Activated T-helper 2 cell treated with anti-CD3 and anti-CD28 coated beads, Interferon-gamma antibody, Interleukin-2, Interleukin-4, amounts not matched to agents 10 μg/mL and 5 μg/mL and 100 μg/mL, durations not matched to agents 14 hours and 24 hours and 36 hours (primary cell): ENCODE data around the gene STPG2. TPM values are rescaled to one million over a fixed set of nuclear protein-coding genes. Genes with fewer than 3 reads are reported as not detected.

Source experiments
- DNase-seq: peaks from one replicate; pipeline ENCODE4 v3.0.0; 2021; ENCODE audit warnings: low spot score
- H3K27ac Mint-ChIP-seq: one replicate; pipeline ENCODE4 v1.8.0; 2021; ENCODE audit warnings: mixed read lengths
- H3K27me3 Mint-ChIP-seq: one replicate; pipeline ENCODE4 v1.8.0; 2021; ENCODE audit warnings: low read depth, mixed read lengths
- H3K36me3 Mint-ChIP-seq: one replicate; pipeline ENCODE4 v1.8.0; 2021; ENCODE audit warnings: low read depth, mixed read lengths
- H3K4me1 Mint-ChIP-seq: one replicate; pipeline ENCODE4 v1.8.0; 2021; ENCODE audit warnings: low read depth, mixed read lengths
- H3K4me3 Mint-ChIP-seq: one replicate; pipeline ENCODE4 v1.8.0; 2021; ENCODE audit warnings: low read depth, mild to moderate bottlenecking, moderate library complexity, mixed read lengths
- H3K9me3 Mint-ChIP-seq: one replicate; pipeline ENCODE4 v1.8.0; 2021; ENCODE audit warnings: mixed read lengths
- intact Hi-C: fragments of 100-400 bp; cut with micrococcal nuclease; formaldehyde crosslinking; loops from one replicate; pipeline ENCODE4 v1.15.1; 2023
- total RNA-seq: library from RNA; stranded (reverse); gene quantifications from 2 replicates; pipeline ENCODE4 v1.2.3, GENCODE V29; 2022

The STPG2 gene
- not detected in 2 replicates for total RNA-seq

- intact Hi-C loops, result loop anchor here (1.0 to 10.0 kb wide), 11 partner anchors 118 to 1419 kb away; partner anchors contain the start of genes ADH5, METAP1, RAP1GDS1 and TRMT10A
- peak within 1 kb of the TSS; percentile 90 for H3K27ac Mint-ChIP-seq
- H3K27me3 Mint-ChIP-seq, result peaks cover 13% of the 10 kb centered on the region
- H3K4me1 Mint-ChIP-seq, result peaks cover 26% of the 10 kb centered on the region
- peak; percentile 88 for DNase-seq
- H3K36me3 Mint-ChIP-seq, result peaks cover 15% of the 10 kb centered on the region
- peak within 1 kb of the TSS; percentile 83 for H3K4me3 Mint-ChIP-seq
- peaks cover 26% of the 10 kb centered on the region for H3K9me3 Mint-ChIP-seq
Measured at GRCh38 chr4:98143001-98143899, at the start of gene STPG2. Gene STPG2, minus strand, starts transcription at chr4:98143476.

DNA sequence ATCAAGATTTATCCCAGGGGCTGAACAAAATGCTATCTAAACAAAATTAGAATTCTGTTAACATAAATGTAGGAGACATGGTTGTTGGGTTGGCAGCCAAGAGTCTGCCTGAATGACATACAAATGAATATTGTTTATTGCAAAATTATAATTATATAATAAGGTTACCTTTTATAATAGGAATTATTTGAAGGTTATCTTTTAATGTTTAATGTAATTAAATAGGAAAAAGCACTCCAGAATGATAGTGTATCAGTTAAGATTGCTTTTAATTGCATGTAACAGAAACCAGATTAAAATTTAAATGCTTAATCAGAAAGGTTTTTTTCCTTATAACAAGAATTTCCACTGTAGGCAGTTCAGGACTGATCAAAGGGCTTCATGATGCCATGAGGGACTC is 42.0 kb upstream of the STPG2 start:
- no peak for DNase-seq
- no peaks in the 10 kb centered on the region for H3K36me3 Mint-ChIP-seq
- no peak overlapping the region for H3K27ac Mint-ChIP-seq
- H3K27me3 Mint-ChIP-seq, result peaks cover 2% of the 10 kb centered on the region
- intact Hi-C loops, result no loop called here
- no peak overlapping the region for H3K4me3 Mint-ChIP-seq
- no peaks in the 10 kb centered on the region for H3K9me3 Mint-ChIP-seq
- no peaks in the 10 kb centered on the region for H3K4me1 Mint-ChIP-seq

DNA sequence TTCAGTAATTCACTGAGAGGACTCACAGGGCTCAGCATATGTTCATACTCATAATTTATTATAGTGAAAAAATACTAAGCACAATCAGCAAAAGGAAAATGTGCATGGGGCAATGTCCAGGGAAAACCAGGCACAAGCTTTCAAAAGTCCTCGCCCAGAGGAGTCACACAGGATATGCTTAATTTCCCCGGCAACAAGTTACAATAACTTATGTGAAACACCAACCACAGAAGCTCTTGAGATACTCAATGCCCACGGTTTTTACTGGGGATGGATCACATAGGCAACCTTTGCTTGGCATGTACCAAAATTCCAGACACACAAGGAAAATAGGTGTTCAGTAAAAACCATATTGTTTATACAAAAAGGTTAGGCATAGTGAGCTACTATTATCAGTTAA is 38.5 kb upstream of the STPG2 start:
- H3K27me3 Mint-ChIP-seq, result peaks cover 10% of the 10 kb centered on the region
- no peak overlapping the region for H3K27ac Mint-ChIP-seq
- no peak for DNase-seq
- H3K36me3 Mint-ChIP-seq, result no peaks in the 10 kb centered on the region
- intact Hi-C loops, result no loop called here
- H3K4me3 Mint-ChIP-seq, result no peak overlapping the region
- H3K9me3 Mint-ChIP-seq, result no peaks in the 10 kb centered on the region
- H3K4me1 Mint-ChIP-seq, result no peaks in the 10 kb centered on the region

DNA sequence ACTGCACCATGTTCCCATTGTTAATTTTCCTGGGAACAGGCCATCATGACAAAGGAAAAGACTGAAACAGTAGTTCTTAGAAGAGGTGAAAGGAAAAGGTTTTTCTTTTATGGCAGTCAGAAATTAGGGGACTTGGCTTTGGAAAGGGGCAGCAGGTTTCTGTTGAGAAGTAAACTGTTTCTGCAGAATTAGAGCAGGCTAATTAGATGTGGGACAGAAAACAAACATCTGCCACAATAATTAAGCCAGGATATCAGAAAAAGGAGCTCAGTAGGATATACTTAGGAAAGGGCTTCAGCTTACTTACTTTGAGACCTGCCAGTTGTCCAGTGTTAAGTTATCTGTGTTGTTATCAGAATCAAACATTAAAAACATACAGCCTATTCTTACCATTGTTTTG is 36.7 kb upstream of the STPG2 start:
- no peaks in the 10 kb centered on the region for H3K36me3 Mint-ChIP-seq
- DNase-seq, result no peak
- intact Hi-C loops, result no loop called here
- H3K4me1 Mint-ChIP-seq, result no peaks in the 10 kb centered on the region
- peaks cover 10% of the 10 kb centered on the region for H3K27me3 Mint-ChIP-seq
- H3K9me3 Mint-ChIP-seq, result no peaks in the 10 kb centered on the region
- no peak overlapping the region for H3K4me3 Mint-ChIP-seq
- H3K27ac Mint-ChIP-seq, result no peak overlapping the region

GRCh38 chr4:98176531-98176930 is 33.3 kb upstream of the STPG2 start:
- H3K27ac Mint-ChIP-seq, result no peak overlapping the region
- H3K36me3 Mint-ChIP-seq, result no peaks in the 10 kb centered on the region
- no peaks in the 10 kb centered on the region for H3K4me1 Mint-ChIP-seq
- no peak for DNase-seq
- no peak overlapping the region for H3K4me3 Mint-ChIP-seq
- no peaks in the 10 kb centered on the region for H3K9me3 Mint-ChIP-seq
- peaks cover 10% of the 10 kb centered on the region for H3K27me3 Mint-ChIP-seq
- intact Hi-C loops, result no loop called here

DNA sequence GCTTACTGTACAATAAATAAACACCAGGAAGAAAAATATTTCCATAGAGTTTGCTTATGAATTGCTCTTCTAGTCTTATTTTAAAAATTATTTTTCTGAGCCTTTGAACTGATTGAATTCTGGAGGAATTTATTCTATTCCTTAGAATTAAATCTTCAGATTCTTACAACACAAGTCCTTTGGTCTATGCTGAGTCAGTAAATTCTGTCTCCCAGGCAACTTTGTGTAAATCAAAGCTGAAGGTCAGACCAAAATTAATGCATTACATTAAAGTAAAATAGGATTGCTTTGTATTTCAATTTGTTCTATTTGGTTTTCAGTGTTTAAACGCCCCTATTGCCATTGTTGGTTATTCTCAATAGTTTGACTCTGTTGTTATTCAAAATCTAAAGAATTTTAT is 26.8 kb upstream of the STPG2 start:
- Mint-ChIP-seq H3K4me1 (no peaks in the 10 kb centered on the region), H3K36me3 (no peaks in the 10 kb centered on the region), H3K27me3 (peaks cover 12% of the 10 kb centered on the region), H3K9me3 (no peaks in the 10 kb centered on the region), H3K4me3 (no peak overlapping the region), H3K27ac (no peak overlapping the region)
- no peak for DNase-seq
- intact Hi-C loops, result no loop called here

DNA sequence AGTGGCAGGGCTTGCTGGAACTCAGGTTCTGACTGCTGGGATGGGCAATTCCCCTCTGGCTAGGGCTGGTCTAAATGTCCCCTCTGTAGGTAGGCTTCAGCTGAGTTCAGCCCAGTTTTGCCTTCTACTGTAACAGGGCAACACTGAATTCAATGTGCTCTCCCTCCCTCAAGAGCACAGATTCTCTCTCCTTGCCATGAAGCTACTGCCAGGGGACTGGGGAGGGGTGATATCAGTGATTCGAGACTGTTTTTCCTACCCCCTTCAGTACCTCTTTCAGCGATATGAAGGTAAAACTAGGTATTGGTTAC is 23.4 kb upstream of the STPG2 start:
- DNase-seq, result no peak
- Mint-ChIP-seq H3K27me3 (peaks cover 12% of the 10 kb centered on the region), H3K27ac (no peak overlapping the region), H3K9me3 (no peaks in the 10 kb centered on the region), H3K4me1 (peaks cover 5% of the 10 kb centered on the region), H3K36me3 (no peaks in the 10 kb centered on the region), H3K4me3 (no peak overlapping the region)
- intact Hi-C loops, result no loop called here

DNA sequence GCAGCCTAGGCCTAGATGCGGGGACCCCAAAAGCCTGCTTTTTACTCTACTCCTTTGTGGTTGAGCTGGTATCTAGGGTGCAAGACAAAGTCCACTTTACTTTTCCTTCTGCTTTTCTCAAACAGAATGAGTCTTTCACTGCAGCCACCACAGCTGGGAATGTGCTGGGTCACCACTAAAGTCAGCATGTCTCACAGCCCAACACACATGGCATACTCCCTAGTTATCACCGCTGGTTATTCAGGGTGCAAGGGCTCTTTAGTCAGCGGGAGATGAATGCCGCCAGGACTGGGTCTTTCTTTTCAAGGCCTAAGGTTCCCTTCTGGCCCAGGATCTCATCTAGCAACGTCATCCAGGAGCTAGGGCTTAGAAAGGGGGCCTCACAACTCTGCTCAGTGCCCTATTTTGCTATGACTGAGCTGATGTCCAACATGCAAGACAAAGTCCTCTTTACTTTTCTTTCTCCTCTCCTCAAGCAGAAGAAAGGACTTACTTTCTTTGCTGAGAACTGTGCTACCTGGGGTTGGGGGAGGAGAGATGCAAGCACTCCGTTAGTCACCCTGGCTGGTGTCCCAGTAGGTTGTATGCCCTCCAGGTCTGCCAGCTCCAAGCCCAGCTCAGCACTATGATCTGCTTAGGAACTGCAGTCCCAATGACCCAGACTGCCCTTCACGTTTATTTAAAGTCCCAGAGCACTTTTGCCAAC is 22.9 kb upstream of the STPG2 start:
- intact Hi-C loops, result no loop called here
- Mint-ChIP-seq H3K36me3 (no peaks in the 10 kb centered on the region), H3K27ac (no peak overlapping the region), H3K4me1 (peaks cover 5% of the 10 kb centered on the region), H3K4me3 (no peak overlapping the region), H3K9me3 (no peaks in the 10 kb centered on the region), H3K27me3 (peaks cover 12% of the 10 kb centered on the region)
- DNase-seq, result no peak

GRCh38 chr4:98162696-98163095 is 19.4 kb upstream of the STPG2 start:
- DNase-seq, result no peak
- Mint-ChIP-seq H3K4me3 (no peak overlapping the region), H3K27me3 (peaks cover 9% of the 10 kb centered on the region), H3K27ac (no peak overlapping the region), H3K36me3 (no peaks in the 10 kb centered on the region), H3K4me1 (peaks cover 5% of the 10 kb centered on the region), H3K9me3 (no peaks in the 10 kb centered on the region)
- intact Hi-C loops, result no loop called here

DNA sequence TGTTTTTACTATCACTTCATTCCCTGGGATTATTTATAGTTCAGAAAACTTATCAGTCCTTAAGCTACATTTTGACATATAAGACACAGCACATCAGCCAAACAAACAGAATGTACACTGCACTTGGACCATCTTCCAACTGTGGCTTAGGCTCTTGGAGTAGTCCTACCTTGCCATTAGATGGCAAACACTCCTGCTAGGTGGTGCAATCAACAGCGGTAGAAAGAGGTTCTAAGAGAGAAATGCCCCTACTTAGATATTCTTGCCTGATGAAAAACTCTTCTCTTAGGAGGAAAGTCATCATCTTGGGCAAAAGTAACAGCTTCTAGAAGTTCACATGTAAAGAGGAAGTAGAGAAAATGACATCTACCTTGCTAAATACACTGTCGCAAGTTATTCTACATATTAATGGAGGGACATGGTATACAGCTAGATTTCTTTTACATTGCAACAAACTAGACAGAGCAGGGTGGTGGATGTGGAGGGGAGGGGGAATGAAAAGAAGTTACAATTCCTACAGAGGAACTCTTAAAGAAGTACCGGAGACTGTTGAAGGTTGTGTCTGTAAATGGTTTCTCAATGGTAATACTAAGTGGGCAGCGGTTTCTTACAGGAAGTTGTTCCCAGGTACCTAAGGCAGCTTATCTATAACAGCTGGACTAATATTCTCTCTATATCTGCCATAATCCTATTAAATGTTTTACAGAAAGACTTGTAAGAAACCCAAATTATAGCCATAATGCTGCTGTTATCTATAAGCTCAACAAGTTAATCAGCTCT is 8.1 kb upstream of the STPG2 start:
- DNase-seq, result no peak
- Mint-ChIP-seq H3K27me3 (peaks cover 6% of the 10 kb centered on the region), H3K9me3 (no peaks in the 10 kb centered on the region), H3K4me3 (no peak overlapping the region), H3K4me1 (peaks cover 6% of the 10 kb centered on the region), H3K27ac (no peak overlapping the region), H3K36me3 (no peaks in the 10 kb centered on the region)
- intact Hi-C loops, result no loop called here

GRCh38 chr4:98150092-98150761 is 7.0 kb upstream of the STPG2 start:
- Mint-ChIP-seq H3K27me3 (peaks cover 6% of the 10 kb centered on the region), H3K36me3 (no peaks in the 10 kb centered on the region), H3K9me3 (no peaks in the 10 kb centered on the region), H3K4me3 (no peak overlapping the region), H3K27ac (no peak overlapping the region), H3K4me1 (peaks cover 6% of the 10 kb centered on the region)
- DNase-seq, result no peak
- intact Hi-C loops, result no loop called here

DNA sequence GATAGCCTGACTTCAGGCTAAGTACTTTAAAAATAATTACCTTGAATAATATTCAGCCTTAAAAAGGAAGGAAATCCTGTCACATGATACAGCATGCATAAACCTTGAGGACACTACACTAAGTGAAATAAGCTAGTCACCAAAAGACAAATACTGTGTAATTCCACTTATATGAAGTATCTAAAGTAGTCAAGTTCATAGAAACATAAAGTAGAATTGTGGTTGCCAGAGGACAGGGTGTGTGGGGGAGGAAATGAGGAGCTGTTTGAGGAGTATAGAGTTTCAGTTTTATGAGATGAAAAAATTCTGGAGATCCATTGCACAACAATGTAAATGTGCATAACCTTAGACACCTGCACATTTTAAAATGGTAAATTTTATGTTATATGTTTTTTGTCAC is 5.6 kb upstream of the STPG2 start:
- intact Hi-C loops, result loop anchor here (10.0 kb wide), 2 partner anchors 906 to 1256 kb away; no protein-coding TSS in a partner anchor
- Mint-ChIP-seq H3K27ac (no peak overlapping the region), H3K9me3 (peaks cover 9% of the 10 kb centered on the region)

More for the DNA sequence above, 5.6 kb upstream of the STPG2 start:
- no peak for DNase-seq
- peaks cover 11% of the 10 kb centered on the region for H3K4me1 Mint-ChIP-seq
- no peak overlapping the region for H3K4me3 Mint-ChIP-seq
- H3K36me3 Mint-ChIP-seq, result peaks cover 8% of the 10 kb centered on the region
- H3K27me3 Mint-ChIP-seq, result peaks cover 4% of the 10 kb centered on the region
